ENCODE results near the gene LNPEP. TPM values are rescaled to one million over a fixed set of nuclear protein-coding genes. Genes with fewer than 3 reads are reported as not detected.
A peak's percentile ranks its signal among the peaks of the same experiment; 100 is the strongest.

Gene LNPEP
- total RNA-seq, 2 experiments from 2014 or later: 85.9 to 90.1 TPM

DNA sequence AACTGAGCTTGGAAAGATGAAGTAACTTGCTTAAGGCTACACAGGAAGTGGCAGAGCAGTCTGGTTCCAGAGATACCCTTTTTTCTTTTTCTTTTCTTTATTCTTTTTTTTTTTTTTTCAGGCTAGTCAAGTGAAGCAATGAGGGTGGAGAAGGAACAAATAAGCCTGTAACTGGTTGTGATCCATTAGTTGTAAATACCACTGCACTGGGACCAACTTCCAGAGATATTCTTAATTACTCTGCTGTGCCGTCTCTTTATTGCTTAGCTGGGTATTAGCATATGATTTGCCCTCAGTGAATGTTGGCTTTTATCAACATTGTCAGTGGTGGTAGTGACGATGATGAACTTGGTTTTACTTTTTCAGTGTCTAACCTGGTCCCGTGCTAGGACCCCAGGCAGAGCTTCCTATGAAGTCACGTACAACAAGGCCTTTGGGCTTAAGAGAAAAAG lies 26.7 kb downstream of the LNPEP start:
- CTCF ChIA-PET: interaction anchor here (0.7 to 2.2 kb wide), 11 partner anchors 11 to 201 kb away, joined by 3 to 10 read pairs (median 5); partner anchors contain the start of gene LNPEP
- Mint-ChIP-seq H3K4me3 (peak overlapping the region; percentile 72), H3K27ac (peak overlapping the region; percentile 96), H3K4me1 (ENCODE audit: low read depth) (peaks cover 73% of the 10 kb centered on the region), H3K36me3 (ENCODE audit: low read depth) (peaks cover 49% of the 10 kb centered on the region), H3K9me3 (ENCODE audit: insufficient read depth) (no peaks in the 10 kb centered on the region), H3K27me3 (ENCODE audit: low read depth) (no peaks in the 10 kb centered on the region)
- ATAC-seq (peak; percentile 52), DNase-seq (peak; percentile 37)
- POLR2A ChIA-PET: interaction anchor here (1.0 to 7.0 kb wide), 10 partner anchors 10 to 154 kb away, joined by 3 to 66 read pairs (median 4); partner anchors contain the start of genes ERAP1 and LNPEP

DNA sequence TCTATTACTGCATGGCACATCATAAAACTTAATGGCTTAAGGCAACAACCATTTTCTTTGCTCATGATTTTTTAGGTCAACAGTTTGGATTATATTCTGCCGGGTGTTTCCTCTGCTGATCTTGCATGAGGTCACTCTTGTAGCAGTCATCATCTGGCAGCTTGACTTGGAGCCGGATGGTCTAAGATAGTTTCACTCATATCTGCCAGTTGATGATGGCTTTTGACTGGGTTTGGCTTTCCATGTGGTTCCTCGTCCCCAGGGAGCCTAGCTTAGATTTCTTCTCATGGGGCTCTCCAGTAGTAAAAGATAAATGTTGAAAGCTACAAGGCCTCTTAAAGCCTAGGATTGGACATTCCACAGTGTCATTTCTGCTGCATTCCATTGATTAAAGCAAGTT lies 27.4 kb downstream of the LNPEP start:
- ChIA-PET POLR2A (interaction anchor here (1.0 to 7.0 kb wide), 9 partner anchors 9 to 92 kb away, joined by 3 to 66 read pairs (median 4); partner anchors contain the start of gene LNPEP), CTCF (interaction anchor here (0.9 to 2.2 kb wide), 9 partner anchors 10 to 201 kb away, joined by 3 to 10 read pairs (median 5); partner anchors contain the start of gene LNPEP)
- Mint-ChIP-seq H3K36me3 (ENCODE audit: low read depth) (peaks cover 46% of the 10 kb centered on the region), H3K4me1 (ENCODE audit: low read depth) (peaks cover 72% of the 10 kb centered on the region), H3K27me3 (ENCODE audit: low read depth) (no peaks in the 10 kb centered on the region), H3K4me3 (peak overlapping the region; percentile 72), H3K27ac (peak overlapping the region; percentile 96), H3K9me3 (ENCODE audit: insufficient read depth) (no peaks in the 10 kb centered on the region)
- ATAC-seq: peak; percentile 60
- peak; percentile 65 for DNase-seq

DNA sequence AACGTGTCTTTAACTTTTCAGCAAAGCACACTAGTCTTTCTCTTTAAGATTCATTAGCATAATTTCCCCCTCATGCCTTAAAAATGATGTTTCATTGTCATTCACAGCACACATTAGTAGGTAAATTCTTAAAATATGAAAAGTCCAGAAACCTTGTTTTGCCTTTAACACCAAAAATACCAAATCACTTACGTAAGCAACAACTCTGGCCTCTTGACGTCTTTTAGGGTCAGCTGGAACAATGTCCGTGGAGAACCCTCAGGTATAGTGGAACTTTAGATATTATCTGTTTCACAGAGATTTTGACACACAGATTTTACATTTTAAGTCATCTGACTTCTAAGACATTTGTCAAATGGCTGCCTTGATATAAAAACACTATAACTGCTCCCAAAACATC lies 30.9 kb downstream of the LNPEP start:
- Mint-ChIP-seq H3K36me3 (ENCODE audit: low read depth) (peaks cover 47% of the 10 kb centered on the region), H3K9me3 (ENCODE audit: insufficient read depth) (no peaks in the 10 kb centered on the region), H3K27ac (no peak overlapping the region), H3K27me3 (ENCODE audit: low read depth) (no peaks in the 10 kb centered on the region), H3K4me3 (no peak overlapping the region), H3K4me1 (ENCODE audit: low read depth) (peaks cover 74% of the 10 kb centered on the region)
- POLR2A ChIA-PET: no interaction called here
- CTCF ChIA-PET: interaction anchor here (0.9 to 1.3 kb wide), 2 partner anchors 30 to 196 kb away, joined by 3 to 4 read pairs; no protein-coding TSS in a partner anchor
- ATAC-seq: no peak
- DNase-seq: no peak

DNA sequence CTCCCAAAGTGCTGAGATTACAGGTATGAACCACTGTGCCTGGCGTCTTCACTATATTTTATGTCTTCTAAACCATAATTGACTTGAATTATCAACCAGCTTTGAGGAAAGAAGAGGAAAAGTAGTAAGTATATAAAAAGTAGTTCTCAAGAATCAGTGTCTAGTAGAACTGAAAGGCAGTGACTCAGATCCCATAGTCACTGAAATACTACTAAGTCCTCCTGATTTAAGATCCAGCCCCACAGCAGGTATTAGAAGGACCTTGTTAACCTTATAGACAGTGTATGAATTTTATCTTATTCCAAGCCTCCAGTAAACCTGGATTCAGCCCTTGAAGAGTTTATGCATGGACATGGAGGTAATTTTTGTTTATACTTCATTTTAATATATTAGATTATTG lies 31.5 kb downstream of the LNPEP start:
- no peak overlapping the region for H3K27ac Mint-ChIP-seq
- no peak overlapping the region for H3K4me3 Mint-ChIP-seq
- CTCF ChIA-PET: no interaction called here
- H3K27me3 Mint-ChIP-seq (ENCODE audit: low read depth): no peaks in the 10 kb centered on the region
- peaks cover 73% of the 10 kb centered on the region for H3K4me1 Mint-ChIP-seq (ENCODE audit: low read depth)
- POLR2A ChIA-PET: no interaction called here
- DNase-seq (no peak), ATAC-seq (no peak)
- no peaks in the 10 kb centered on the region for H3K9me3 Mint-ChIP-seq (ENCODE audit: insufficient read depth)
- H3K36me3 Mint-ChIP-seq (ENCODE audit: low read depth): peaks cover 50% of the 10 kb centered on the region

DNA sequence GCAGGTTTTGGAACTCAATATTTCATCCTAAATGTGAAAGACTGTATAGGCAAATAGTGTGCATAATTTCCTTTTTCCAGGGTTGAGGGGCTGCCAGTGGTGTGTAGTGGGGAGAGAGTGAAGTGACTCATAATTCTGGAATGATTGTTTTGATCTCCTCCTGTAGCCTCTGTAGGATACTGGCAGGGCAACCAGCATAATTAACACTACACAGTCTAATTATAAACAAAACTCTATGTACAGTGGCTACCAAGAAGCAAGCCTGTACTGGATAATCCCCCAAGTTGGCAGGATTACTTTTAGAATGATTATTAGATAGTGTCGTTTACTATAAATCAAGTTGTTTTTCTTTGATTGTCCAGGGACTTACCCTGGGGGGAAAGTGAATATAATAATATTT lies 32.2 kb downstream of the LNPEP start:
- H3K36me3 Mint-ChIP-seq (ENCODE audit: low read depth): peaks cover 51% of the 10 kb centered on the region
- no peak overlapping the region for H3K4me3 Mint-ChIP-seq
- CTCF ChIA-PET: interaction anchor here (1.3 to 1.5 kb wide), 2 partner anchors 26 to 91 kb away, joined by 3 to 4 read pairs; partner anchors contain the start of gene ERAP2
- DNase-seq: no peak
- H3K4me1 Mint-ChIP-seq (ENCODE audit: low read depth): peaks cover 73% of the 10 kb centered on the region
- no peak overlapping the region for H3K27ac Mint-ChIP-seq
- POLR2A ChIA-PET: no interaction called here
- H3K9me3 Mint-ChIP-seq (ENCODE audit: insufficient read depth): no peaks in the 10 kb centered on the region
- no peaks in the 10 kb centered on the region for H3K27me3 Mint-ChIP-seq (ENCODE audit: low read depth)
- no peak for ATAC-seq

DNA sequence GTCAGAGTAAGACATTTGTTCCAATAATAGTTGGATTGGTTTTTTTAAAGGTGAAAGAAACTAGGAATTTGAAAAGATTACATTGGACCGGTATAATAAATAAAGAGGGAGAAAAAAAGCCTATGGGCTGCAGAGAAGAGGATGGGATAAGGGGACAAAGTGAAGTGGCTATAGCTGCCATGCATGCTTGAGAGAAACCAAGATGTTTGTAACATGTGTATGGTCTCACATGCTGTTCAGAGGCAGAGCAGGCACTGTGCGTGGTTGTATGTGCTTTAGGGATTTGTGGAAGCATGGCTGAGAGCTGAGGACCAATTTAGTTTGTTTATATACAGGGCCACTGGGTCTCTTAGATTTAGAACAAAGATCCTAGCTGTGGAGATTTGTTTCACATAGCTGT lies 32.7 kb downstream of the LNPEP start:
- Mint-ChIP-seq H3K36me3 (ENCODE audit: low read depth) (peaks cover 47% of the 10 kb centered on the region), H3K9me3 (ENCODE audit: insufficient read depth) (no peaks in the 10 kb centered on the region), H3K4me3 (no peak overlapping the region), H3K27ac (no peak overlapping the region), H3K27me3 (ENCODE audit: low read depth) (no peaks in the 10 kb centered on the region), H3K4me1 (ENCODE audit: low read depth) (peaks cover 69% of the 10 kb centered on the region)
- ChIA-PET POLR2A (interaction anchor here (0.7 kb wide), 1 partner anchor 10 kb away, joined by 3 read pairs; no protein-coding TSS in a partner anchor), CTCF (interaction anchor here (0.8 to 1.5 kb wide), 5 partner anchors 11 to 193 kb away, joined by 3 to 4 read pairs (median 3); partner anchors contain the start of gene ERAP2)
- ATAC-seq (no peak), DNase-seq (no peak)

DNA sequence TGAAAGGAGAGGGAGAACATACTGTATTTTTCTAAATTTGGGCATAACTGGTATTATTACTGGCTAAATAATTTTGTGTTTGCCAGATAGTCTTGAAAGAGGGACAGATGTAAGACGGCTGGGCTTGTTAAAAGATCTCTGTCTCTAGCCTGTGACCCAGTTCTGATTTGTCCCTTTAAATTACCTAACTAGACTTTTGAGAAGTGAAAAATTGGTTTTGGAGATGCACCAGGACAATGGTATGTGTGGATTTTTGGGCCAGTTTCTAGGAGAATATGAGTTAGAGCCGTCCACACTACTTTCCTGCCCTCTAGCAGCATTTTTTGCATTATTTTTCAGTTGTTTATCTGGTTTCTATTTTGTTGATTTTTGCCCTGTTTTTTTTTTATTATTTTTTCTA lies 33.5 kb downstream of the LNPEP start:
- Mint-ChIP-seq H3K4me3 (no peak overlapping the region), H3K9me3 (ENCODE audit: insufficient read depth) (no peaks in the 10 kb centered on the region), H3K4me1 (ENCODE audit: low read depth) (peaks cover 72% of the 10 kb centered on the region), H3K27ac (no peak overlapping the region), H3K27me3 (ENCODE audit: low read depth) (no peaks in the 10 kb centered on the region), H3K36me3 (ENCODE audit: low read depth) (peaks cover 48% of the 10 kb centered on the region)
- ChIA-PET CTCF (interaction anchor here (0.8 to 1.5 kb wide), 5 partner anchors 10 to 192 kb away, joined by 3 to 4 read pairs (median 3); partner anchors contain the start of gene ERAP2), POLR2A (interaction anchor here (0.7 kb wide), 1 partner anchor 9 kb away, joined by 3 read pairs; no protein-coding TSS in a partner anchor)
- no peak for ATAC-seq
- no peak for DNase-seq

DNA sequence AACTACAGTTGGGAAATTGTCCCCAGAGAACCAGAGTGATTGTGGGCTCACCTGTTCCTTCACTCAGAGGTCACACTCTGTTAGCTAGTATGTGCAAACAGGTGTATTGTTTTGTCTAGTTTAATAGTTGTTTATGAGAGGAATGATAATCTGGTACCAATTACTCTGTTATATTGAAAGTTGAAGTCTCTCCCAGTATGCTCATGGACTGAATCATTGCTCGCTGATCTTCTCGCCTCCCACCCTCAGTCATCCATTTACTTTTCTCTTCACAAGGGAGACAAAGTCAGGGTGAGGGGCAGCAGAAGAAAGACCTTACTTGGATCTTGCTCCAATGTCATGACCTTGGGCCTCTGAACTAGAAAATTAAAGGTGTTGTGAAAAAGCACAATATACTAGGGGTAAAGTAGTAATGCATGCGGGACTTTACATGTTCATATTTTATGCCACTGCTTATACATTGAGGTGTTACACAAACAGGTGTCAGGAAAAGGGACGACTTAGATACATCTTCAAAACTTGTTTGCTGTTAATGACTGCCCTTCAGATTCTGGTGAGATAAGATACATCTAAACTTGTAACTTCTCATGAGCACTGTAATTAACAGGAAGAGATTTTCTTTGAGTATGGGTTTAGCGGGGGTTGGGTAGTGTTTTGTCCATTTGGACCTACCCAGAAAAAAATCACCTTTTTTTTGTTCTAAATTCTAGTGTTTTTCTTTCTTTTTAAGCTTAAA lies 36.9 kb downstream of the LNPEP start:
- Mint-ChIP-seq H3K36me3 (ENCODE audit: low read depth) (peaks cover 40% of the 10 kb centered on the region), H3K4me3 (peak overlapping the region; percentile 11), H3K27ac (peak overlapping the region; percentile 26), H3K9me3 (ENCODE audit: insufficient read depth) (no peaks in the 10 kb centered on the region), H3K4me1 (ENCODE audit: low read depth) (peaks cover 68% of the 10 kb centered on the region), H3K27me3 (ENCODE audit: low read depth) (no peaks in the 10 kb centered on the region)
- DNase-seq (no peak), ATAC-seq (peak; percentile 31)
- CTCF ChIA-PET: interaction anchor here (0.6 to 2.3 kb wide), 5 partner anchors 10 to 192 kb away, joined by 3 to 7 read pairs (median 4); partner anchors contain the start of gene LIX1
- POLR2A ChIA-PET: interaction anchor here (1.2 kb wide), 1 partner anchor 10 kb away, joined by 5 read pairs; no protein-coding TSS in a partner anchor

DNA sequence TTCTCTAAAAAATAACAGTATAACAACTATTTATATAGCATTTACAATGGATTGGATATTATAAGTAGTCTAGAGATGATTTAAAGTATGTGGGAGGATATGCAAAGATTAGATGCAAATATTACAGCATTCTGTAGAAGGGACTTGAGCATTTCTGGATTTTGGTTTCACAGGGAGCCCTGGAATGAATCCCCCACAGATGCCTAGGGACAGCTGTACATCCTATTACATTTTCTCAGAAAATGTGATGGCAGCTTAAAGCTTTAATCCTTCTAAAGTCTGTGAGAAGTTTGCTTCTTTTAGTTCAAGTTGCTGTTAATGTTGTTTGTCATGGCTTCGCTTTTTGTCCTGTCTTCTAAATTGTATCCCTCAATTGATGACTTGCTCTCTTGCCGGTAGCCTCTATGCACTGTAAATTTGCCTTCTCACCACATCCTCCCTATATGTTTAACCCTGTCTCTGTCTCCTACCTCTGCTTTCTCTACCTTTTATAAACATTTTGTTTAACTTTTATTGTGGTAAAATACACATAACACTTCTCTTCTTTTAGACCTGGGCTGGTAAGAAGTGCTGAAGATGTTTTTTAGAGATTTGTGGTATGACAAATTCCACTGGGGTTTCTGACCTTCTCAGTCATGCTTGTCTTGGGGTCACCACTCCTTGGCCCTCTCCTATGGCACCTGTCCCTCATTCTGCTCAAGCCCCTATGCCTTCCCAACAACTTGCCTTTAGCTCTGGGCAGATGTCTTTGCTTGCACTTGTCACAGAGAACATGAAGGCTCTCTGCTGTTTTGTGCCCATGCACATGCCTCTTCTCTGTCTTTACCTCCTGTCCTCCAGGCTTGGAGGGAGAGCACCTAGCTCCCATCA lies 37.9 kb downstream of the LNPEP start:
- Mint-ChIP-seq H3K4me1 (ENCODE audit: low read depth) (peaks cover 58% of the 10 kb centered on the region), H3K36me3 (ENCODE audit: low read depth) (peaks cover 38% of the 10 kb centered on the region), H3K9me3 (ENCODE audit: insufficient read depth) (no peaks in the 10 kb centered on the region), H3K27ac (peak overlapping the region; percentile 40), H3K27me3 (ENCODE audit: low read depth) (no peaks in the 10 kb centered on the region), H3K4me3 (peak overlapping the region; percentile 11)
- CTCF ChIA-PET: interaction anchor here (0.6 to 2.3 kb wide), 4 partner anchors 11 to 193 kb away, joined by 4 to 9 read pairs (median 6); partner anchors contain the start of gene LIX1
- DNase-seq: no peak
- ATAC-seq: peak; percentile 86
- POLR2A ChIA-PET: interaction anchor here (0.9 to 1.2 kb wide), 2 partner anchors 11 to 16 kb away, joined by 4 read pairs; no protein-coding TSS in a partner anchor

DNA sequence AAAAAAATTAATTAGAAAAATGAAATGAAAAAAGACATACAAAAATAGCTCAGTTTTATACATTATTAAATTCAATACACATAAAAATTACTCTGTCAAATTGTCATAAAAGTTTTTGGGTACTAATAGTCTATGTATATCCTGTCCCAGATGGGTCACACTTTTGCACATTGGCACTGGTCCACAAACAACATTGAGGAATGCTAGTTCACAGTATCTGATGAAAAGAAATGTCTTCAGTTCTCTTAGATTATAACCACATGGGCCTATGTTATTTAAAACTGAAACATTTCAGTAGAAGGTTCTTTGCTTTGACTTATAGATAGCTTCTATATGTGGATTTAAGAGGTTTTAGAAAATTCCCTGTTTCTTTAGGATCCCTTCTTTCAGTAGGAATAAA lies 39.8 kb downstream of the LNPEP start:
- DNase-seq (no peak), ATAC-seq (no peak)
- no peaks in the 10 kb centered on the region for H3K9me3 Mint-ChIP-seq (ENCODE audit: insufficient read depth)
- H3K36me3 Mint-ChIP-seq (ENCODE audit: low read depth): peaks cover 56% of the 10 kb centered on the region
- peaks cover 49% of the 10 kb centered on the region for H3K4me1 Mint-ChIP-seq (ENCODE audit: low read depth)
- no peak overlapping the region for H3K4me3 Mint-ChIP-seq
- H3K27ac Mint-ChIP-seq: no peak overlapping the region
- ChIA-PET CTCF (interaction anchor here (2.3 kb wide), 1 partner anchor 107 kb away, joined by 9 read pairs; no protein-coding TSS in a partner anchor), POLR2A (no interaction called here)
- H3K27me3 Mint-ChIP-seq (ENCODE audit: low read depth): no peaks in the 10 kb centered on the region

DNA sequence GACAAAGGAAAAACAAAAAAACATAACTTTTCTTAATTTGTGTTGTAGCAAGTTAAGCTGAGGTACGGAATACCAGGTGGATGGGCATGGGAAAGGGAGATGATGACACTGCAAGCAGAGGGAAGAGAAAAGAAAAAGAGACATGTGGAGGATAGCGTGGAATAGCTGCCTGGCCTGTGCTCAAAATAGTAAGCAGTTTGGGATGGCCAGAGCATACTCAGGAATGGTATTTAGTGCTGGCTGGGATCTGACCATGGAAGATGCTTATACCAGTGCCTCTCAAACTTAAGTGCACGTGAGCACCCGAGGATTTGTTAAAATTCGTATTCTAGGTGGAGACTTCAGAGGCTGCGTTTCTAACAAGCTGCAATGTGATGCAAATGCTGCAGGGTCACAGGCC lies 41.3 kb downstream of the LNPEP start:
- ChIA-PET CTCF (interaction anchor here (0.7 to 1.9 kb wide), 5 partner anchors 10 to 185 kb away, joined by 3 to 8 read pairs (median 4); no protein-coding TSS in a partner anchor), POLR2A (no interaction called here)
- H3K27ac Mint-ChIP-seq: no peak overlapping the region
- no peaks in the 10 kb centered on the region for H3K9me3 Mint-ChIP-seq (ENCODE audit: insufficient read depth)
- DNase-seq: no peak
- H3K4me1 Mint-ChIP-seq (ENCODE audit: low read depth): peaks cover 41% of the 10 kb centered on the region
- H3K36me3 Mint-ChIP-seq (ENCODE audit: low read depth): peaks cover 60% of the 10 kb centered on the region
- H3K27me3 Mint-ChIP-seq (ENCODE audit: low read depth): no peaks in the 10 kb centered on the region
- no peak for ATAC-seq
- no peak overlapping the region for H3K4me3 Mint-ChIP-seq

Data from activated CD8-positive, alpha-beta T cell treated with anti-CD3 and anti-CD28 coated beads, Interleukin-2, amount 10 ng/mL, durations not matched to agents 7 days and 5 days (primary cell).